IMR-90 (cell line): ENCODE data around the gene TMEM37. TPM values are rescaled to one million over a fixed set of nuclear protein-coding genes. Genes with fewer than 3 reads are reported as not detected.

ENCODE experiments used
- ATAC-seq: fragments of 200-7000 bp; cut with Tn5 transposase; 2 replicates; pipeline ENCODE4 v1.9.1; 2020; ENCODE audit warnings: low read depth, mild to moderate bottlenecking, moderate library complexity
- BruUV-seq: library from RNA; stranded (reverse); fragments of 400-500 nt; replicated peaks from 2 replicates; lab custom pipeline; 2021; lab: Mats Ljungman, UMichigan
- CTCF ChIA-PET: fragments of 300-600 bp; formaldehyde crosslinking; extraction: SDS; loops from one replicate; lab custom pipeline; 2021; ENCODE audit warnings: antibody characterized with exemption; lab: Yijun Ruan, JAX
- POLR2A ChIA-PET: fragments of 300-600 bp; sonication (Branson Sonifier 250); formaldehyde crosslinking; loops from one replicate; lab custom pipeline; 2022; ENCODE audit warnings: antibody characterized with exemption; ENCODE audit not compliant: unreplicated experiment; lab: Charles Lee
- DNase-seq: peaks from one replicate; pipeline ENCODE4 v3.0.0; 2013
- H2AFZ ChIP-seq: replicated peaks from 2 replicates; pipeline ENCODE3; 2013; ENCODE audit warnings: low read length, mild to moderate bottlenecking; ENCODE audit not compliant: poor library complexity
- H2AK5ac ChIP-seq: 2 replicates; pipeline ENCODE4 v1.6.1; 2013; ENCODE audit warnings: low read depth, low read length, inconsistent platforms
- H2AK9ac ChIP-seq: replicated peaks from 2 replicates; pipeline ENCODE3; 2013; ENCODE audit warnings: mild to moderate bottlenecking, low read depth, low read length, moderate library complexity; ENCODE audit not compliant: poor library complexity
- H2BK120ac ChIP-seq: 2 replicates; pipeline ENCODE4 v1.6.1; 2013; ENCODE audit warnings: low read depth, low read length, inconsistent platforms
- H2BK15ac ChIP-seq: 3 replicates; pipeline ENCODE4 v1.6.1; 2013; ENCODE audit warnings: low read depth, low read length, inconsistent platforms
- H2BK20ac ChIP-seq: 2 replicates; pipeline ENCODE4 v1.6.1; 2013; ENCODE audit warnings: low read depth, mild to moderate bottlenecking, inconsistent platforms, low read length, moderate library complexity
- H2BK5ac ChIP-seq: 2 replicates; pipeline ENCODE4 v1.6.1; 2013; ENCODE audit warnings: mild to moderate bottlenecking, low read depth, low read length, inconsistent platforms; ENCODE audit not compliant: poor library complexity, severe bottlenecking
- H3K14ac ChIP-seq: replicated peaks from 2 replicates; pipeline ENCODE4 v1.6.1; 2013; ENCODE audit warnings: low read depth, low read length, inconsistent platforms
- H3K18ac ChIP-seq: 2 replicates; pipeline ENCODE4 v1.6.1; 2013; ENCODE audit warnings: low read depth, low read length, control low read depth
- H3K23ac ChIP-seq: 2 replicates; pipeline ENCODE4 v1.6.1; 2013; ENCODE audit warnings: low read depth, low read length, inconsistent platforms
- H3K27ac ChIP-seq: 2 replicates; pipeline ENCODE4 v1.5.1; 2013; ENCODE audit warnings: mild to moderate bottlenecking, control low read depth, low read length; ENCODE audit not compliant: insufficient read depth
- H3K27me3 ChIP-seq: 2 replicates; pipeline ENCODE4 v1.6.1; 2013; ENCODE audit warnings: low read length; ENCODE audit not compliant: control insufficient read depth, insufficient read depth
- H3K36me3 ChIP-seq: 2 replicates; pipeline ENCODE4 v1.6.1; 2013; ENCODE audit warnings: low read length, mixed read lengths; ENCODE audit not compliant: control insufficient read depth, insufficient read depth
- H3K4ac ChIP-seq: 2 replicates; pipeline ENCODE4 v1.6.1; 2013; ENCODE audit warnings: low read depth, low read length, inconsistent platforms
- H3K4me1 ChIP-seq: 2 replicates; pipeline ENCODE4 v1.6.1; 2013; ENCODE audit warnings: low read length, mixed read lengths; ENCODE audit not compliant: control insufficient read depth, insufficient read depth
- H3K4me2 ChIP-seq: 2 replicates; pipeline ENCODE4 v1.6.1; 2013; ENCODE audit warnings: low read depth, mild to moderate bottlenecking, control low read depth, low read length, moderate library complexity
- H3K4me3 ChIP-seq: 2 replicates; pipeline ENCODE4 v1.5.1; 2013; ENCODE audit warnings: low read depth, mild to moderate bottlenecking, control low read depth, low read length, moderate library complexity; ENCODE audit not compliant: insufficient read depth
- H3K56ac ChIP-seq: 2 replicates; pipeline ENCODE4 v1.6.1; 2013; ENCODE audit warnings: low read length, inconsistent platforms; ENCODE audit not compliant: insufficient read depth; ENCODE audit errors: extremely low read depth
- H3K79me1 ChIP-seq, 2 experiments: 2 replicates each; pipeline ENCODE4 v1.6.1; 2013; ENCODE audit warnings: low read length in 2 of 2, inconsistent platforms in 1 of 2, low read depth in 1 of 2
- H3K9ac ChIP-seq: 2 replicates; pipeline ENCODE4 v1.6.1; 2013; ENCODE audit warnings: low read depth, low read length, control low read depth
- H3K9me1 ChIP-seq: 2 replicates; pipeline ENCODE4 v1.6.1; 2013; ENCODE audit warnings: low read length, inconsistent platforms; ENCODE audit not compliant: insufficient read depth
- H3K9me3 ChIP-seq: 2 replicates; pipeline ENCODE4 v1.6.1; 2013; ENCODE audit warnings: low read length; ENCODE audit not compliant: control insufficient read depth, insufficient read depth
- H4K20me1 ChIP-seq: 2 replicates; pipeline ENCODE4 v1.6.1; 2013; ENCODE audit warnings: low read length, inconsistent platforms; ENCODE audit not compliant: insufficient read depth
- H4K5ac ChIP-seq: 2 replicates; pipeline ENCODE4 v1.6.1; 2013; ENCODE audit warnings: mild to moderate bottlenecking, low read depth, low read length, control low read depth
- H4K8ac ChIP-seq, 2 experiments: 2 replicates each; pipeline ENCODE4 v1.6.1; 2013; ENCODE audit warnings: low read depth in 2 of 2, low read length in 2 of 2, control low read depth in 1 of 2, inconsistent platforms in 1 of 2
- H4K91ac ChIP-seq: 2 replicates; pipeline ENCODE4 v1.6.1; 2013; ENCODE audit warnings: low read depth, low read length, inconsistent platforms; ENCODE audit not compliant: insufficient read depth
- MAZ ChIP-seq: IDR thresholded peaks from 2 replicates; pipeline ENCODE4 v1.6.1; 2012; ENCODE audit warnings: low read depth, mild to moderate bottlenecking, low read length, improper control_type of control experiment, moderate library complexity, borderline replicate concordance
- NFE2L2 ChIP-seq: fragments of 150-350 bp; IDR thresholded peaks from 2 replicates; pipeline ENCODE4 v1.6.1; 2016; ENCODE audit warnings: low read depth, mild to moderate bottlenecking, low read length
- RCOR1 ChIP-seq: IDR thresholded peaks from 2 replicates; pipeline ENCODE4 v1.6.1; 2012; ENCODE audit warnings: mild to moderate bottlenecking, low read length, improper control_type of control experiment; ENCODE audit not compliant: insufficient replicate concordance
- SMC3 ChIP-seq: fragments of 150-350 bp; IDR thresholded peaks from 2 replicates; pipeline ENCODE4 v1.6.1; 2016; ENCODE audit warnings: low read depth, mild to moderate bottlenecking, antibody characterized with exemption, low read length, moderate library complexity
- WGBS, 2 experiments: methylation state at CpG; one replicate each; pipeline versions ENCODE4 v1.1.5 to v1.1.7; 2013; ENCODE audit warnings: missing lambda C conversion rate in 2 of 2; ENCODE audit not compliant: insufficient read length in 1 of 2; ENCODE audit errors: extremely low coverage in 2 of 2; 5-methylcytosine and 5-hydroxymethylcytosine counted together
- dilution Hi-C: fragments of 300-500 bp; cut with HindIII; formaldehyde crosslinking; loops from one replicate; pipeline ENCODE4 v1.14.3; 2018; ENCODE audit warnings: low sequenced_read_pairs; ENCODE audit not compliant: unreplicated experiment
- in situ Hi-C: fragments of 300-500 bp; cut with MboI; formaldehyde crosslinking; loops from 3 replicates; pipeline ENCODE4 v1.14.3; 2019; ENCODE audit warnings: low sequenced_read_pairs, inconsistent platforms, mixed read lengths
- intact Hi-C: fragments of 100-400 bp; cut with micrococcal nuclease; formaldehyde crosslinking; loops from 2 replicates; pipeline ENCODE4 v1.10.0; 2022
- polyA plus RNA-seq, 3 experiments: library from polyadenylated mRNA; depleted of rRNA; stranded (reverse); fragments of >200 nt; gene quantifications; 2 replicates each; pipeline ENCODE4 v1.2.3, GENCODE V29; 2012; ENCODE audit warnings: low replicate concordance in 1 of 3
- total RNA-seq: library from RNA; depleted of rRNA; stranded (reverse); fragments of >200 nt; gene quantifications from 2 replicates; pipeline ENCODE4 v1.2.3, GENCODE V29; 2012
- TF ChIP-seq, protein P1 (sequence below): fragments of 150-350 bp; IDR thresholded peaks from 2 replicates; pipeline ENCODE4 v1.6.1; 2017; ENCODE audit warnings: mild to moderate bottlenecking, antibody characterized with exemption, low read length, low read depth

Gene TMEM37
- total and polyA plus RNA-seq, 2 of the 4 experiments (the other 2 are of a cell fraction), result under 0.01 to 0.39 TPM

- no peak overlapping the region for H4K8ac ChIP-seq
- H4K91ac ChIP-seq, result no peak overlapping the region
- DNase-seq, result no peak
- H3K23ac ChIP-seq, result no peak overlapping the region
- H2BK5ac ChIP-seq, result no peak overlapping the region
- no peaks in the 10 kb centered on the region for H3K9me3 ChIP-seq
- H2AK5ac ChIP-seq, result no peak overlapping the region
- no peak overlapping the region for H3K4ac ChIP-seq
- in situ Hi-C loops, result no loop called here
- no peak overlapping the region for H2AFZ ChIP-seq
- ATAC-seq, result no peak
- ChIA-PET CTCF (no interaction called here), POLR2A (no interaction called here)
- H4K20me1 ChIP-seq, result no peaks in the 10 kb centered on the region
- no peaks in the 10 kb centered on the region for H3K36me3 ChIP-seq
- dilution Hi-C loops, result no loop called here
- H2BK20ac ChIP-seq, result no peak overlapping the region
- peaks cover 31% of the 10 kb centered on the region for H3K27me3 ChIP-seq
- no peak overlapping the region for H3K14ac ChIP-seq
- no peaks in the 10 kb centered on the region for H3K79me1 ChIP-seq
- no peak overlapping the region for H2BK120ac ChIP-seq
- no peak for TF ChIP-seq SMC3
- no peak for TF ChIP-seq RCOR1
- TF ChIP-seq, protein P1, sequence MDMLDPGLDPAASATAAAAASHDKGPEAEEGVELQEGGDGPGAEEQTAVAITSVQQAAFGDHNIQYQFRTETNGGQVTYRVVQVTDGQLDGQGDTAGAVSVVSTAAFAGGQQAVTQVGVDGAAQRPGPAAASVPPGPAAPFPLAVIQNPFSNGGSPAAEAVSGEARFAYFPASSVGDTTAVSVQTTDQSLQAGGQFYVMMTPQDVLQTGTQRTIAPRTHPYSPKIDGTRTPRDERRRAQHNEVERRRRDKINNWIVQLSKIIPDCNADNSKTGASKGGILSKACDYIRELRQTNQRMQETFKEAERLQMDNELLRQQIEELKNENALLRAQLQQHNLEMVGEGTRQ, result no peak
- TF ChIP-seq MAZ, result no peak
- no peak for TF ChIP-seq NFE2L2
- WGBS, 2 experiments, result 50% methylated on average over 1 of the region's 16 CpGs; no CpG with 5 or more reads in 1 of the 2 experiments
- H2AK9ac ChIP-seq, result no peak overlapping the region
- H4K5ac ChIP-seq, result no peak overlapping the region
- H3K56ac ChIP-seq, result no peak overlapping the region
- H3K18ac ChIP-seq, result no peak overlapping the region
- no peaks in the 10 kb centered on the region for H3K9me1 ChIP-seq
- BruUV-seq, result no TSS peak
- no peak overlapping the region for H3K4me2 ChIP-seq
- H3K27ac ChIP-seq, result no peak overlapping the region
- intact Hi-C loops, result no loop called here
- H3K9ac ChIP-seq, result no peak overlapping the region
- H2BK15ac ChIP-seq, result no peak overlapping the region
- no peaks in the 10 kb centered on the region for H3K4me1 ChIP-seq
- no peak overlapping the region for H3K4me3 ChIP-seq
Measured at GRCh38 chr2:119481501-119482455, 50.1 kb downstream of the TMEM37 start.
